HepG2 (cell line): ENCODE measurements around the gene TMTC2. TPM values are rescaled to one million over a fixed set of nuclear protein-coding genes. Genes with fewer than 3 reads are reported as not detected.

Experiments used
- ARID2 ChIP-seq: sonication (generic); formaldehyde crosslinking; IDR thresholded peaks from 2 replicates; pipeline ENCODE4 v1.8.1; 2022; ENCODE audit warnings: mild to moderate bottlenecking, missing genetic modification reagents, borderline replicate concordance
- ATRX ChIP-seq: sonication (generic); formaldehyde crosslinking; IDR thresholded peaks from 2 replicates; pipeline ENCODE4 v1.4.0; 2020; ENCODE audit warnings: missing genetic modification reagents, borderline replicate concordance
- GABPB1 ChIP-seq: IDR thresholded peaks from 2 replicates; pipeline ENCODE4 v1.6.1; 2016; ENCODE audit warnings: mild to moderate bottlenecking, missing genetic modification reagents, moderate library complexity, missing compliant biosample characterization
- GPN1 ChIP-seq: sonication (generic); formaldehyde crosslinking; IDR thresholded peaks from 2 replicates; pipeline ENCODE4 v1.5.1; 2020; ENCODE audit warnings: missing genetic modification reagents, borderline replicate concordance
- KMT2B ChIP-seq: IDR thresholded peaks from 2 replicates; pipeline ENCODE4 v1.6.1; 2016; ENCODE audit warnings: missing genetic modification reagents, missing compliant biosample characterization
- MATR3 ChIP-seq: sonication (generic); formaldehyde crosslinking; IDR thresholded peaks from 2 replicates; pipeline ENCODE4 v1.4.0; 2020; ENCODE audit warnings: missing genetic modification reagents
- NONO ChIP-seq, 2 experiments: fragments of 450-650 bp in 1 of 2; sonication (generic) in 1 of 2; formaldehyde crosslinking in 1 of 2; IDR thresholded peaks in 1 of 2; conservative IDR thresholded peaks in 1 of 2; 2 replicates each; pipeline versions ENCODE4 v1.6.1 to v1.8.0; 2017 to 2022; ENCODE audit warnings: mild to moderate bottlenecking in 1 of 2, missing genetic modification reagents in 1 of 2, moderate library complexity in 1 of 2
- PATZ1 ChIP-seq: sonication (generic); formaldehyde crosslinking; IDR thresholded peaks from 2 replicates; pipeline ENCODE4 v1.4.0; 2020; ENCODE audit warnings: missing genetic modification reagents
- PBX2 ChIP-seq: IDR thresholded peaks from 2 replicates; pipeline ENCODE4 v1.6.1; 2016; ENCODE audit warnings: control low read depth
- PHF21A ChIP-seq: sonication (generic); formaldehyde crosslinking; IDR thresholded peaks from 2 replicates; pipeline ENCODE4 v1.5.0; 2020; ENCODE audit warnings: mild to moderate bottlenecking, missing genetic modification reagents
- RAD21 ChIP-seq: fragments of 450-650 bp; formaldehyde crosslinking; IDR thresholded peaks from 2 replicates; pipeline ENCODE4 v1.5.0; 2020; ENCODE audit warnings: mild to moderate bottlenecking
- RFXAP ChIP-seq: sonication (generic); formaldehyde crosslinking; IDR thresholded peaks from 2 replicates; pipeline ENCODE4 v1.4.0; 2020; ENCODE audit warnings: missing genetic modification reagents, borderline replicate concordance
- SPEN ChIP-seq: sonication (generic); formaldehyde crosslinking; IDR thresholded peaks from 2 replicates; pipeline ENCODE4 v1.5.1; 2020; ENCODE audit warnings: low read depth, mild to moderate bottlenecking, missing genetic modification reagents
- ZFY ChIP-seq: sonication (generic); formaldehyde crosslinking; IDR thresholded peaks from 2 replicates; pipeline ENCODE4 v1.4.0; 2020; ENCODE audit warnings: missing genetic modification reagents
- ZNF260 ChIP-seq: sonication (generic); formaldehyde crosslinking; IDR thresholded peaks from 2 replicates; pipeline ENCODE4 v1.4.0; 2020; ENCODE audit warnings: missing genetic modification reagents, low read depth, mild to moderate bottlenecking, borderline replicate concordance
- ZNF446 ChIP-seq: sonication (generic); formaldehyde crosslinking; IDR thresholded peaks from 2 replicates; pipeline ENCODE4 v1.5.0; 2020; ENCODE audit warnings: mild to moderate bottlenecking, missing genetic modification reagents
- ZNF710 ChIP-seq: sonication (generic); formaldehyde crosslinking; IDR thresholded peaks from 2 replicates; pipeline ENCODE4 v1.5.0; 2020; ENCODE audit warnings: mild to moderate bottlenecking, missing genetic modification reagents, borderline replicate concordance
- ZNF749 ChIP-seq: sonication (generic); formaldehyde crosslinking; IDR thresholded peaks from 2 replicates; pipeline ENCODE4 v1.8.0; 2022; ENCODE audit warnings: mild to moderate bottlenecking, missing genetic modification reagents, moderate library complexity, borderline replicate concordance
- ZNF792 ChIP-seq: IDR thresholded peaks from 2 replicates; pipeline ENCODE4 v1.6.1; 2016
- ZNF850 ChIP-seq: sonication (generic); formaldehyde crosslinking; conservative IDR thresholded peaks from 2 replicates; pipeline ENCODE4 v1.9.0; 2021; ENCODE audit warnings: mild to moderate bottlenecking, missing genetic modification reagents
- ZSCAN12 ChIP-seq: sonication (generic); formaldehyde crosslinking; IDR thresholded peaks from 2 replicates; pipeline ENCODE4 v1.9.0; 2021; ENCODE audit warnings: mild to moderate bottlenecking, missing genetic modification reagents
- ZUFSP ChIP-seq: sonication (generic); formaldehyde crosslinking; IDR thresholded peaks from 2 replicates; pipeline ENCODE4 v1.9.0; 2021; ENCODE audit warnings: missing genetic modification reagents, mild to moderate bottlenecking, borderline replicate concordance
- polyA plus RNA-seq, 8 experiments: library from polyadenylated mRNA; depleted of rRNA in 3 of 8; stranded (reverse) in 7 of 8; unstranded in 1 of 8; fragments of >200 nt; fragmentation: Illumina TruSeq in 4 of 8; extraction: Trizol in 4 of 8; gene quantifications; 2 replicates each; pipeline versions ENCODE4 v1.2.1 to v1.2.3, GENCODE V29; 2011 to 2016; ENCODE audit warnings: low read depth in 4 of 8, missing spikeins in 1 of 8, mixed read lengths in 1 of 8; ENCODE audit not compliant: insufficient read depth in 1 of 8
- total RNA-seq, 5 experiments: library from RNA; depleted of rRNA; stranded (reverse); fragments of >200 nt; fragmentation: Illumina TruSeq; extraction: Trizol; gene quantifications; 2 replicates each; pipeline ENCODE4 v1.2.3, GENCODE V29; 2016; ENCODE audit warnings: low read depth in 1 of 5

TMTC2 gene
- total and polyA plus RNA-seq, 2 of the 13 experiments (the other 11 are each of a cell fraction or from before 2014, with no cell fraction given): 0.55 to 0.63 TPM

GRCh38 chr12:82687021-82688011 lies 610 bp downstream of the TMTC2 start (continued):
- TF ChIP-seq GPN1 (no peak), PATZ1 (CRISPR knock-in tag) (0 out of 2 replicates have a peak, but pooled peaks have one; percentile 2), ATRX (CRISPR knock-in tag) (no peak), ZSCAN12 (CRISPR knock-in tag) (no peak), NONO (IDR thresholded peaks at IDR 0.05) (no peak), NONO (CRISPR knock-in tag; conservative IDR thresholded peaks at IDR 0.05) (no peak), ZUFSP (CRISPR knock-in tag) (no peak), KMT2B (CRISPR knock-in tag) (peak; percentile 34; the same call in 1 of the 2 replicates), ZNF850 (CRISPR knock-in tag) (no peak), ARID2 (CRISPR knock-in tag) (no peak), RAD21 (CRISPR knock-in tag) (no peak), RFXAP (CRISPR knock-in tag) (0 out of 2 replicates have a peak, but pooled peaks have one; percentile 22), SPEN (CRISPR knock-in tag) (0 out of 2 replicates have a peak, but pooled peaks have one; percentile 8), PHF21A (CRISPR knock-in tag) (0 out of 2 replicates have a peak, but pooled peaks have one; percentile 23), MATR3 (no peak), ZFY (CRISPR knock-in tag) (peak; percentile 37; the same call in 1 of the 2 replicates), ZNF446 (CRISPR knock-in tag) (no peak), ZNF749 (CRISPR knock-in tag) (no peak), PBX2 (CRISPR knock-in tag) (no peak), ZNF710 (CRISPR knock-in tag) (no peak), ZNF792 (CRISPR knock-in tag) (no peak), ZNF260 (CRISPR knock-in tag) (no peak), GABPB1 (peak; percentile 40; the same call in 1 of the 2 replicates)
